HG03575 (cell line): Measurements from ENCODE around the gene TCEAL3.
"Not testable (repeated sequence)": the region's sequence is repeated elsewhere in the genome, so short reads cannot be mapped to it uniquely, and the experiment has no call there.

Experiments
- ATAC-seq: cut with Tn5 transposase; IDR thresholded peaks from one replicate; pipeline ENCODE4 v1.9.1; 2021; ENCODE audit not compliant: unreplicated experiment, insufficient number of reproducible peaks, low FRiP score; ENCODE audit errors: extremely low read depth

The TCEAL3 gene

GRCh38 chrX:103658681-103659433 is 51.1 kb downstream of the TCEAL3 start:
- ATAC-seq: no peak

- ATAC-seq: not testable (repeated sequence)
These were observed 51.7 kb downstream of the TCEAL3 start for GRCh38 chrX:103659460-103659859.
